GM12878 (cell line): ENCODE results near the gene NANOGP8. TPM values are rescaled to one million over a fixed set of nuclear protein-coding genes. Genes with fewer than 3 reads are reported as not detected.

Experiments used
- ATAC-seq: fragments of 200-7000 bp; cut with Tn5 transposase; 3 replicates; pipeline ENCODE4 v1.9.1; 2020; ENCODE audit warnings: mild to moderate bottlenecking, moderate library complexity
- BruUV-seq: library from RNA; stranded (reverse); fragments of 400-500 nt; replicated peaks from 2 replicates; lab custom pipeline; 2021; lab: Mats Ljungman, UMichigan
- CTCF ChIA-PET: fragments of 300-600 bp; sonication (Branson Sonifier 250); formaldehyde crosslinking; extraction: SDS; loops from one replicate; lab custom pipeline; 2021; ENCODE audit warnings: inconsistent platforms; lab: Yijun Ruan, JAX
- POLR2A ChIA-PET: fragments of 350-600 bp; formaldehyde crosslinking; extraction: SDS; loops from one replicate; lab custom pipeline; 2021; ENCODE audit warnings: inconsistent platforms; lab: Charles Lee
- RAD21 ChIA-PET: fragments of 300-600 bp; sonication (Branson Sonifier 250); formaldehyde crosslinking; loops from one replicate; lab custom pipeline; 2023; ENCODE audit warnings: antibody characterized with exemption; ENCODE audit not compliant: unreplicated experiment; lab: Charles Lee
- SMC1A ChIA-PET: fragments of 300-600 bp; sonication (Branson Sonifier 250); formaldehyde crosslinking; loops from one replicate; lab custom pipeline; 2023; ENCODE audit not compliant: unreplicated experiment, uncharacterized antibody; lab: Charles Lee
- DNase-seq: peaks from one replicate; pipeline ENCODE4 v3.0.0-alpha.2; 2011; ENCODE audit warnings: low read depth, low spot score
- FAIRE-seq: peaks from 3 replicates; lab custom pipeline; 2011; peaks lifted over from hg19 to GRCh38; lab: Jason Lieb, UNC
- H2AFZ ChIP-seq: 2 replicates; pipeline ENCODE4 v1.6.0; 2011; ENCODE audit warnings: low read depth, low read length, control low read depth; ENCODE audit not compliant: control insufficient read depth
- H3K27ac ChIP-seq: 2 replicates; pipeline ENCODE4 v1.5.1; 2011; ENCODE audit warnings: control low read depth; ENCODE audit not compliant: control insufficient read depth, insufficient read depth
- H3K27me3 ChIP-seq, 2 experiments: replicated peaks in 1 of 2; 2 replicates each; pipeline versions ENCODE4 v1.6.0 to v1.6.1; 2011; ENCODE audit warnings: low read length in 1 of 2; ENCODE audit not compliant: control insufficient read depth in 2 of 2, insufficient read depth in 2 of 2
- H3K36me3 ChIP-seq, 2 experiments: 2 replicates each; pipeline ENCODE4 v1.5.1; 2011; ENCODE audit warnings: low read length in 1 of 2; ENCODE audit not compliant: control insufficient read depth in 2 of 2, insufficient read depth in 2 of 2
- H3K4me1 ChIP-seq: 2 replicates; pipeline ENCODE4 v1.6.1; 2011; ENCODE audit warnings: mild to moderate bottlenecking, low read length, moderate library complexity, mixed read lengths; ENCODE audit not compliant: control insufficient read depth, insufficient read depth
- H3K4me2 ChIP-seq: 2 replicates; pipeline ENCODE4 v1.6.0; 2011; ENCODE audit warnings: control low read depth; ENCODE audit not compliant: control insufficient read depth, insufficient read depth
- H3K4me3 ChIP-seq: fragments of 200-600 bp; sonication (generic); 2 replicates; pipeline ENCODE4 v1.5.1; 2016
- H3K79me2 ChIP-seq: 2 replicates; pipeline ENCODE4 v1.6.0; 2011; ENCODE audit warnings: low read length; ENCODE audit not compliant: control insufficient read depth, insufficient read depth
- H3K9ac ChIP-seq: 2 replicates; pipeline ENCODE4 v1.8.0; 2011; ENCODE audit warnings: low read length, control low read depth, mixed read lengths; ENCODE audit not compliant: control insufficient read depth, insufficient read depth
- H3K9me3 ChIP-seq: replicated peaks from 3 replicates; pipeline ENCODE4 v1.5.1; 2011; ENCODE audit warnings: mild to moderate bottlenecking, low read length; ENCODE audit not compliant: control insufficient read depth, insufficient read depth
- H4K20me1 ChIP-seq: 2 replicates; pipeline ENCODE4 v1.6.0; 2011; ENCODE audit not compliant: control insufficient read depth, insufficient read depth
- NR2C1 ChIP-seq: fragments of 450-650 bp; IDR thresholded peaks from 2 replicates; pipeline ENCODE4 v1.6.1; 2017; ENCODE audit warnings: antibody characterized with exemption, mild to moderate bottlenecking, moderate library complexity
- NR2F1 ChIP-seq: fragments of 450-650 bp; conservative IDR thresholded peaks from 2 replicates; pipeline ENCODE4 v1.6.1; 2017; ENCODE audit warnings: mild to moderate bottlenecking
- RBBP5 ChIP-seq: fragments of 200-600 bp; sonication (generic); conservative IDR thresholded peaks from 2 replicates; pipeline ENCODE4 v1.6.1; 2016
- SREBF2 ChIP-seq: IDR thresholded peaks from 2 replicates; pipeline ENCODE4 v1.6.1; 2012; ENCODE audit warnings: mild to moderate bottlenecking, low read length
- YBX1 ChIP-seq: fragments of 450-650 bp; IDR thresholded peaks from 2 replicates; pipeline ENCODE4 v1.6.1; 2016; ENCODE audit warnings: antibody characterized with exemption
- WGBS: methylation state at CpG from one replicate; pipeline ENCODE4 v1.1.6; 2016; ENCODE audit warnings: low lambda C conversion rate; ENCODE audit not compliant: insufficient replicate concordance, insufficient coverage; ENCODE audit errors: missing lambda C conversion rate; 5-methylcytosine and 5-hydroxymethylcytosine counted together
- in situ Hi-C: fragments of 300-500 bp; cut with MboI; formaldehyde crosslinking; loops from 9 replicates; pipeline ENCODE4 v1.14.3; 2018; ENCODE audit warnings: mixed read lengths
- intact Hi-C: fragments of 100-400 bp; cut with micrococcal nuclease; formaldehyde crosslinking; loops from one replicate; pipeline ENCODE4 v1.14.2; 2022; ENCODE audit not compliant: unreplicated experiment
- polyA plus RNA-seq, 11 experiments: library from polyadenylated mRNA; depleted of rRNA in 4 of 11; unstranded in 6 of 11; stranded (reverse) in 5 of 11; fragments of >200 nt; fragmentation: Nextera tagmentation in 4 of 11; fragmentation: Illumina TruSeq in 1 of 11; extraction: Ambion mirVana in 4 of 11; extraction: Trizol in 1 of 11; gene quantifications; 1 replicate in 1 of 11; 2 replicates in 10 of 11; pipeline versions ENCODE4 v1.2.1 to v1.2.3, GENCODE V29; 2011 to 2016; ENCODE audit warnings: inconsistent platforms in 2 of 11, missing spikeins in 2 of 11, low read depth in 1 of 11
- total RNA-seq, 4 experiments: library from RNA; depleted of rRNA in 3 of 4; stranded (reverse); fragments of >200 nt in 3 of 4; fragmentation: Illumina TruSeq in 1 of 4; extraction: Trizol in 1 of 4; gene quantifications; 2 replicates each; pipeline versions ENCODE4 v1.2.1 to v1.2.3, GENCODE V29; 2013 to 2021

The NANOGP8 gene
- total and polyA plus RNA-seq, 10 of the 15 experiments (the other 5 are each of a cell fraction or from before 2014, with no cell fraction given), result not detected

DNA sequence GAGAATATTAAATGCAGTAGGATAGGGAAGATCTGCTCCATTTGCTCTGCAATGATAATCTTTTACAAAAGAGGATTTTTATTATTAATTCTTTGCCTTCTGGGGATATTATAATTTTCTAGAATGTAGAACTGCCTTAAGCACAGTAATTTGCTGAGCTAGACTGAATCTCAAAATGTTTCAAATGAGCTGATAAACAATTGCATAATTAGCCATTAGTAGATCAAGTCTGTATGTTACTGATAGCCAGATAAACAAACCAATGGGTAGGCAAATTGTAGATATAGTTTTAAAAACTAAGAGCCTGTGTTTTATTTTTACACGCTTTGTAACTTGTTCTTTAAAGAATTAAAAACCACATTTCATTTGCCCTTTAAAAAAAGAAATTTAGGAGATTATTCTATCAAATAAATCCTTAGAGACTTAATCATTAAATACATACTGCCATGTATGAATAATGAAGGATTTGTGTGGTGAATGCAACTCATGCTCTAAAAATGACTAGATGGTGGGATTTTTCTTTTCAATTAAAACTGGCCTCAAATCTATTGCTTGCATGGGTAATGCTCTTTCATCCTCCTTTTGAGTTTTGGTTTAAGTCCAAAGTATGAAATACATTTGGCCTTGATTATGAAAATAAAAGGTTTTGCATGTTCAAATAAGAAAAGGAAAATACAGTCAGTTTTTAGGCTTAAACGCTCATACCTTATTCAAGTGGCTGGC, 32.6 kb upstream of the NANOGP8 start:
- intact Hi-C loops, result no loop called here
- Histone ChIP-seq H2AFZ (no peak overlapping the region), H3K9ac (no peak overlapping the region), H3K9me3 (no peaks in the 10 kb centered on the region), H4K20me1 (no peaks in the 10 kb centered on the region), H3K4me1 (no peaks in the 10 kb centered on the region), H3K4me3 (no peak overlapping the region), H3K27ac (no peak overlapping the region), H3K79me2 (no peaks in the 10 kb centered on the region), H3K27me3 (no peaks in the 10 kb centered on the region), H3K36me3 (no peaks in the 10 kb centered on the region), H3K4me2 (no peak overlapping the region)
- DNase-seq, result no peak
- no TSS peak for BruUV-seq
- in situ Hi-C loops, result no loop called here
- SMC1A ChIA-PET, result no interaction called here
- POLR2A ChIA-PET, result no interaction called here
- TF ChIP-seq NR2C1 (no peak), YBX1 (no peak), SREBF2 (no peak)
- 80% methylated on average over 2 of the region's 2 CpGs for WGBS
- ATAC-seq, result no peak
- RAD21 ChIA-PET, result no interaction called here
- CTCF ChIA-PET, result no interaction called here
- no peak for FAIRE-seq

DNA sequence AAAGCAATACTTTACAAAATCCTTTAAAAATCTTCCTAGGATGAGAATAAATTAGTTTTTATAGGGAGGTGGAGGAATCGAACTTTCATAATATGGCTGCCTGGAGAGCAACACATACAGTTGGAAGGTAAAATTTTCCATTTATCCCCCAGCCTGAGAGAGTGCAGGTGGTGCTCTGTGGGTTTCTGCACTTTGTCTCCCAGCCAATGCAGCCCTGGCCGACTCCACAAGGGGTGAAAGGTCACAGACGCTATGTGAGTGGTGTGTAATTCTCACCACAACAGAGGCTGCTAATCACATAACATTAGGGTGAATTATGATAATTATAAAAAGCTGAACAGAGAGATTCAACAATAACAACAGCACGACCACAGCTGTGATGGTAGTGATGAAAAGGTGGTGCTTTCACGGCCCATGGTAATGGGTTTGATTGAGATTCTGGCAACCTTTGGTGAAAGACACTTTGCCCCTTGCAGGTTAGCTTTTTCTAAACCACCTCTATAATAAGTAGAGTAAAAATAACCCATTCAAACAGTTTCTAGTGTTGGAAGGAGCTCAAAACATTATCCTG, 30.1 kb upstream of the NANOGP8 start:
- Histone ChIP-seq H2AFZ (no peak overlapping the region), H4K20me1 (no peaks in the 10 kb centered on the region), H3K4me1 (no peaks in the 10 kb centered on the region), H3K27ac (no peak overlapping the region), H3K79me2 (no peaks in the 10 kb centered on the region), H3K9ac (no peak overlapping the region), H3K36me3 (no peaks in the 10 kb centered on the region), H3K4me3 (no peak overlapping the region), H3K27me3 (no peaks in the 10 kb centered on the region), H3K4me2 (no peak overlapping the region), H3K9me3 (no peaks in the 10 kb centered on the region)
- in situ Hi-C loops (no loop called here), intact Hi-C loops (no loop called here)
- POLR2A ChIA-PET, result interaction anchor here (0.5 kb wide), 1 partner anchor 198 kb away, joined by 3 read pairs; no protein-coding TSS in a partner anchor
- ATAC-seq (no peak), DNase-seq (no peak), FAIRE-seq (no peak)
- CTCF ChIA-PET, result no interaction called here
- WGBS, result 9% methylated on average over 5 of the region's 5 CpGs
- SMC1A ChIA-PET, result interaction anchor here (1.2 kb wide), 1 partner anchor 329 kb away, joined by 5 read pairs; no protein-coding TSS in a partner anchor
- TF ChIP-seq RBBP5, result no peak
- TF ChIP-seq NR2F1, result 0 out of 2 replicates have a peak, but pooled peaks have one; percentile 46
- no TSS peak for BruUV-seq
- RAD21 ChIA-PET, result no interaction called here
